ENCODE measurements around the gene KCNT1. TPM values are rescaled to one million over a fixed set of nuclear protein-coding genes. Genes with fewer than 3 reads are reported as not detected.

Gene KCNT1
- total RNA-seq, 1 donor, result not detected

DNA sequence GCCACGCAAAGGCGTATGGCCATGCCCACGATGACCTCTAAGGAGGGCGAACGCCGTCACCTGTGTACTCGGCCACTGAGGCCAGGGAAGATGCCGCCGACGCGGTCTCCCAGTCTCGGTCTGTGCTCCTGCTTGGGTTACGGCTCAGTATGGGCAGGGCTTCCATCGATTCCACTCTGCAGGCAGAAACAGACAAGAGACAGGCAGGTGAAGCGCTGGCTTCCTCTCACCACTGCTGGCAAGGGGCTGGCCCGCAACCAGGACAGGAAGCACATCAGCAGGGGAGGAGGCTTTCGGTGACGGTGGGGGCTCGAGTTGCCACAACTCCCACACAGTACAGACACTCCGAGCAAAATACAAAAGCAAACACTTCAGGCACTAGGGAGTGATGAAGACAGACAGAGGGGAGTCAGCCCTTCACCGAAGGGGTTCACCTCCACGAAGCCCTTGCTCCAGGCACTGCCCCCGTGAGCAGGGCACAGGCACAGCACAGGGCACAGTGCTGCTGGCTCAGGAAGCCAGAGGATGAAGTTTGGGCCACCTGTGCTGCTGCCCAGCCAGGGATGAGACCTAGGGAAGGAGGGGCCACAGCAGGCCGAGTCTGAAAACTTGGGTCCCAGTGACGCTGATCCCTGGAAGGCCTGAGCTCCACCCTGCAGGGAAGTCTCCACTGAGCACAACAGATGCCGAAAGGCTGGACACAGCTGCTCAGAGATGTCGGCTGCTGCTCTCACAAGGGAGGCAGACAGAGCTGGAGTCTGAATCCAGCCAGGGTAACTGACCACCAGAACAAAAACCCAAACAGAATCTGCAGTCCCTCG, 114.1 kb downstream of the KCNT1 start:
- no peak for TF ChIP-seq CTCF (IDR thresholded peaks at IDR 0.05; ENCODE audit: extremely low read depth, low read depth, low read length)
- H3K79me2 ChIP-seq (ENCODE audit: insufficient read depth, low read length), result no peaks in the 10 kb centered on the region
- no peak overlapping the region for H3K27ac ChIP-seq (ENCODE audit: low read depth, low read length)
- no peak overlapping the region for H2AFZ ChIP-seq (ENCODE audit: low read length)
- no peaks in the 10 kb centered on the region for H3K27me3 ChIP-seq (ENCODE audit: insufficient read depth, low read length)
- no peak overlapping the region for H3K4me2 ChIP-seq (ENCODE audit: insufficient read depth, low read length)
- DNase-seq (ENCODE audit: insufficient read length, low spot score, missing footprints), result peak; percentile 64
- H3K4me3 ChIP-seq (ENCODE audit: insufficient read depth, low read length), result no peak overlapping the region
- H4K20me1 ChIP-seq (ENCODE audit: insufficient read depth, low read length), result peaks cover 6% of the 10 kb centered on the region
- H3K4me1 ChIP-seq (ENCODE audit: insufficient read depth, low read length), result no peaks in the 10 kb centered on the region
- H3K9me3 ChIP-seq (ENCODE audit: low read depth, low read length), result no peaks in the 10 kb centered on the region
- H3K36me3 ChIP-seq (ENCODE audit: insufficient read depth, low read length), result peaks cover 59% of the 10 kb centered on the region

GRCh38 chr9:135816651-135816970, 114.6 kb downstream of the KCNT1 start:
- Histone ChIP-seq H3K4me3 (ENCODE audit: insufficient read depth, low read length) (no peak overlapping the region), H3K27me3 (ENCODE audit: insufficient read depth, low read length) (no peaks in the 10 kb centered on the region), H3K27ac (ENCODE audit: low read depth, low read length) (no peak overlapping the region), H3K4me2 (ENCODE audit: insufficient read depth, low read length) (no peak overlapping the region), H3K79me2 (ENCODE audit: insufficient read depth, low read length) (no peaks in the 10 kb centered on the region), H3K9me3 (ENCODE audit: low read depth, low read length) (no peaks in the 10 kb centered on the region), H3K4me1 (ENCODE audit: insufficient read depth, low read length) (no peaks in the 10 kb centered on the region), H2AFZ (ENCODE audit: low read length) (no peak overlapping the region), H3K36me3 (ENCODE audit: insufficient read depth, low read length) (peaks cover 53% of the 10 kb centered on the region), H4K20me1 (ENCODE audit: insufficient read depth, low read length) (peaks cover 8% of the 10 kb centered on the region)
- TF ChIP-seq CTCF (IDR thresholded peaks at IDR 0.05; ENCODE audit: extremely low read depth, low read depth, low read length), result no peak
- DNase-seq (ENCODE audit: insufficient read length, low spot score, missing footprints), result peak; percentile 55

DNA sequence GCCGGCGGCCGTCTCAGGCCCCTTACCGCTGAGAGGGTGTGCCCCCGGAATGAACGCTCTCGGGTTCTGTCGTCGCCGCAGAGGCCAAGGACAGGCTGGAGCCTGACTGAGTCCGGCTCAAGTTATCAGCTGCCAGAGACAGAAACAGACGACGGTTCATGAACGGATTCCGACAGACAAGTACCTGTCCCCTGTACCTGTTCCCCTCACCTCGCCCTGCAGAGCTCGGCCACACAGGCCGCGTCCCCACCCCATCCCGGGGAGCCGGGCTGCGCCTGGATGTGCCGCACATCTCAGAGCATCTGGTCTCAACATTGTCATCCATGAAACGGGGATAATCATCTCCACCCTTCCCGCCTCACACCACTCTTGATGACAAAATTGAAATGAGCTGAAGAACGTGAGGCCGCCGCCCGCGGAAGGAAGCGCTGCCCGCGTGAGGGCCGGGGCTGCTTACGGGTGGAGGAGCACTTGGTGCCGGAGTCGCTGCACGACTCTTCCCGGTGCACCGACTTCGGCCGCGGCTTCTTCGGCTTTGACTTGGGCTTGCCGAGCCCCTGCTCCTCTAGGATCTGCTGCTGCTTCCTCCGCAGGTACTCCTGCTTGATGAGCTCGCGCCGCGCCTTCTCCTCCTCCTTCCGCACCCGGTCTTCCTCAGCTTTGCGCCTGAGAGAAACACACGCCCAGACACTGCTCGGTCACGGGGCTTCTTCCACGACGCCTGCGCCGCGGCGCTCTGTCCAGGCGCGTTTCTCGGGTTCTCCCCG, 116.1 kb downstream of the KCNT1 start:
- Histone ChIP-seq H3K27me3 (ENCODE audit: insufficient read depth, low read length) (no peaks in the 10 kb centered on the region), H3K9me3 (ENCODE audit: low read depth, low read length) (no peaks in the 10 kb centered on the region), H3K27ac (ENCODE audit: low read depth, low read length) (no peak overlapping the region), H4K20me1 (ENCODE audit: insufficient read depth, low read length) (peaks cover 4% of the 10 kb centered on the region), H3K4me3 (ENCODE audit: insufficient read depth, low read length) (no peak overlapping the region), H2AFZ (ENCODE audit: low read length) (no peak overlapping the region), H3K4me2 (ENCODE audit: insufficient read depth, low read length) (no peak overlapping the region), H3K79me2 (ENCODE audit: insufficient read depth, low read length) (no peaks in the 10 kb centered on the region), H3K4me1 (ENCODE audit: insufficient read depth, low read length) (no peaks in the 10 kb centered on the region), H3K36me3 (ENCODE audit: insufficient read depth, low read length) (peaks cover 58% of the 10 kb centered on the region)
- no peak for TF ChIP-seq CTCF (IDR thresholded peaks at IDR 0.05; ENCODE audit: extremely low read depth, low read depth, low read length)
- DNase-seq (ENCODE audit: insufficient read length, low spot score, missing footprints), result peak; percentile 58

Measured in osteoblast (primary cell).